GM21529 (cell line): Measurements from ENCODE around the gene LIN9.
"Not testable (repeated sequence)": the region's sequence is repeated elsewhere in the genome, so short reads cannot be mapped to it uniquely, and the experiment has no call there.

Experiments used
- ATAC-seq: cut with Tn5 transposase; IDR thresholded peaks from one replicate; pipeline ENCODE4 v1.9.1; 2021; ENCODE audit not compliant: unreplicated experiment

The LIN9 gene

GRCh38 chr1:226216056-226216455 is 92.9 kb downstream of the LIN9 start:
- no peak for ATAC-seq

- no peak for ATAC-seq
Observed at GRCh38 chr1:226215239-226215638, 93.7 kb downstream of the LIN9 start.

DNA sequence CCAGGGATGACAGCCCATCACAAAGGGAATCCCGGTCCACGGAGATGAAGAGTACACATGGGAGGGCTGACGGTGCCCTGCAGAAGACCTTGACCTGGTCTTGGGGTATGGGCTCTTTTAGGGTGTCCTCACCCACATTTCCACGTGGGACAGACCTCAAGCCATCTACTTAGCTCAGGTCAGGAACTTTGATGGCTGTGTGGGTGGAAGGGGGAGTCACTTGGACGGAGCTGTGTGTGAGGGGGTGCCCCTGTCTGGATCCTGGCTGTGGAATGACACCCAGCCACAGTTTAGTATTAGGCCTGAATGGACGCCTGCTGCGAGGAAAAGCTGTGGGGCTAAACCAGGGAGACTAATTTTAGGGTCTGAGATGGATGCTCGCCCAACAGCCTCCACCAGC is 96.4 kb downstream of the LIN9 start:
- no peak for ATAC-seq

DNA sequence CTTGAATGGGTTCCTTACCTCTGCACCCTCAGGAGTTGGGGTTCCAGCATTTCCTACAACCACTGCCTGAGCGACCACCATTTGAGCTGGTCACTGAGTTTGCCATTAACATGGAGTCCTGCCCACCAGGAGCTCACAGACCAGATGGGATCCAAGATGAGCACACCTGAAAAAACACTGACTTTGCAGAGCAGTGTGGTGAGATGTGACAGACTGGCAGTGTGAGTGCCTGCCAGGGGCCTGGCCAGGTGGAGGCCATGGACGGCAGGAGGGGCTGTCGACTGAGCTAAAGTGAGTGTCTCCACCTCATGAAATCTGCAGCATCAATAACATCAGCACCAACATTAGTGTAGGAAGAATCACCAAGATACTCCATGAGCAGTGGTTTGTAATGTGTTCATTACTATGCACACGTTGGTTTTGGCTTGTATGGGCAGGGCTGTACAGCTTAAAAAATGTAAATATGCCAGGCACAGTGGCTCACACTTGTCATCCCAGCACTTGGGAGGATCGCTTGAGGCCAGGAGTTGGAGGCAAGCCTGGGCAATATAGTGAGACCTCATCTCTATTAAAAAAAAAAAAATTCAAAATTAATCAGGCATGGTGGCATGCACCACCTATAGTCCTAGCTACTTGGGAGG is 97.7 kb downstream of the LIN9 start:
- no peak for ATAC-seq

GRCh38 chr1:226210571-226211176 is 98.3 kb downstream of the LIN9 start:
- no peak for ATAC-seq

GRCh38 chr1:226209307-226210059 is 99.5 kb downstream of the LIN9 start:
- no peak for ATAC-seq

- no peak for ATAC-seq
Observed at GRCh38 chr1:226207048-226207447, 101.9 kb downstream of the LIN9 start.

DNA sequence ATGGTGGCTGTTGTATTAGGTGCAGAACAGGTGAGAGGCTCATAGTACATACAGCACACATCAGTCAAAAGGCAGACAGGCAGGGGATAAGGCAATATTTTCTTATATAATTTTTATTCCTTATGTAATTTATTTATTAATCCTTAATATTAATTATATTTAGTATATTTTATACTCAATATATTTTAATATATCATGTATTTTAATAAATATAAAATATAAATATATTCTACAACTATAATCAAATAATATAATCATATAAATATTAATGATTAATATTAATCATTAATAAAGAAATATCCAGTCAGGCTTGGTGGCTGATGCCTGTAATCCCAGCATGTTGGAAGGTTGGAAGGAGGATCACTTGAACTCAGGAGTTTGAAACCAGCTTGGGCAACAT is 104.8 kb downstream of the LIN9 start:
- no peak for ATAC-seq

DNA sequence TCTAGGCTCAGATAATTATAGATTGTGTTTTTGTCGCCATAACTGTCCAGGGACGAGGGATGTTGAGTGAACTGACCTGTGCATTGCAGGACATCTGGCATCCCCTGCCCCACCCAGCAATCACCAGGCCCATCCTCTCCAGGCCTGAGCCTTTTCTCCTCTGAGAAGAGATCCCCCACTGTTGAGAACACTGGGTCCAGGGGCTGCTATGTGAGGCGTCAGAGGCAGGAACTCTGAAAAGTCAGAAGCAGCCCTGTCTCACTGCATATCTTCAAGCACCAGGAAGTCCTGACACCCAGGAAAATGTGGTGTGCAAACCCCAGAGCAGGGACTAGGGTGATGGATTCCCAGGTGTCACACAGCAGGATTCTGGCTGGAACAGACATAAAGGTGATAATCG is 105.3 kb downstream of the LIN9 start:
- no peak for ATAC-seq

- no peak for ATAC-seq
Observed at GRCh38 chr1:226203240-226203639, 105.7 kb downstream of the LIN9 start.

GRCh38 chr1:226202666-226203065 is 106.3 kb downstream of the LIN9 start:
- ATAC-seq: not testable (repeated sequence)

GRCh38 chr1:226202246-226202645 is 106.7 kb downstream of the LIN9 start:
- ATAC-seq: no peak

GRCh38 chr1:226201029-226201593 is 107.9 kb downstream of the LIN9 start:
- peak; percentile 79 for ATAC-seq

DNA sequence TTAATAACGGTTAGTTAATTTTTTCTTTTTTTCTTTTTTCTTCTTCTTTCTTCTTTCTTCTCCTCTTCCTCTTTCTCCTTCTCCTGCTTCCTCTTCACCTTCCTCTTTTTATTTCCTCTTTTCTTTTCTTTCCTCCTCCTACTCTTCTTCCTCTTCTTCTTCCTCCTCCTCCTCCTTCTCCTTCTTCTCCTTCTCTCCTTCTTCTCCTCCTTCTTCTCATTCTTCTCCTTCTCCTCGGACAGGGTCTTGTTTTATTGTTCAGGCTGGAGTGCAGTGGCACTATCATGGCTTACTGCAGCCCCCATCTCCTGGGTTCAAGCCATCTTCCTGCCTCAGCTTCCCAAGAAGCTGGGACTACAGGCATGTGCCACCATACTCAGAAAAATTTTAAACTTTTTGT is 109.0 kb downstream of the LIN9 start:
- ATAC-seq: no peak

DNA sequence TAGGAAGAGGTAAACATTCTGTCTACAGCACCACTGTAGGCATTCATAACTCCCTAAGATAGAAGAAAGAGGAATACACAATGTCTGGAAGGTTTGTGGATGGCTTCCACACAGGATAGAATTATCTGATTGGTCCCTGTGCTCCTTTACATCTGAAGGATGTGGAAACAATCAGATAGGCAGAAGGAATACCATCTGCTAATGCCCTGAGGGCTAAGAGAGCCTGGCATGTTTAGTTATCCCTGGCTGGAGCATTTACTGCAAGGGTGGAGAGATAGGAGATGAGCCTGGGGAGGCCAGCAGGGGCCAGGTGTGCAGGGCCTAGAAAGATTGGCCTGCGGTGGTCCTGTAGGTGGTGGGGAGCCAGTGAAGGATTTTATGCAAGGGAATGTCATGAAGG is 113.8 kb downstream of the LIN9 start:
- no peak for ATAC-seq

GRCh38 chr1:226187380-226187779 is 121.6 kb downstream of the LIN9 start:
- ATAC-seq: no peak

DNA sequence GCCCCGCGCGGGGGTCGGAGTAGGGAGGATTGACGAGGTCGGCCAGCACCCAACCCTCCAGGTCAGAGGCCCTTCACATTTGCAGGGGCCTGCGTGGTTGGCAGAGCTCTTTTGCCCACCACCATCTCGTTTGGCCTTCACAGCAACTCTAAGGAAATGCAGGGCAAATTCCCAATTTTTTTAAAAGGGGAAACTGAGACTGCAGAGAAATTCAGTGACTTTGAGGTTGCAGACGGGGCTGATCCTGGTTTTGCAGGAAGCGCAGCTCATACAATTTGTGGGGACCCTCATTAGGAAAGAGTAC is 122.0 kb downstream of the LIN9 start:
- ATAC-seq: no peak

DNA sequence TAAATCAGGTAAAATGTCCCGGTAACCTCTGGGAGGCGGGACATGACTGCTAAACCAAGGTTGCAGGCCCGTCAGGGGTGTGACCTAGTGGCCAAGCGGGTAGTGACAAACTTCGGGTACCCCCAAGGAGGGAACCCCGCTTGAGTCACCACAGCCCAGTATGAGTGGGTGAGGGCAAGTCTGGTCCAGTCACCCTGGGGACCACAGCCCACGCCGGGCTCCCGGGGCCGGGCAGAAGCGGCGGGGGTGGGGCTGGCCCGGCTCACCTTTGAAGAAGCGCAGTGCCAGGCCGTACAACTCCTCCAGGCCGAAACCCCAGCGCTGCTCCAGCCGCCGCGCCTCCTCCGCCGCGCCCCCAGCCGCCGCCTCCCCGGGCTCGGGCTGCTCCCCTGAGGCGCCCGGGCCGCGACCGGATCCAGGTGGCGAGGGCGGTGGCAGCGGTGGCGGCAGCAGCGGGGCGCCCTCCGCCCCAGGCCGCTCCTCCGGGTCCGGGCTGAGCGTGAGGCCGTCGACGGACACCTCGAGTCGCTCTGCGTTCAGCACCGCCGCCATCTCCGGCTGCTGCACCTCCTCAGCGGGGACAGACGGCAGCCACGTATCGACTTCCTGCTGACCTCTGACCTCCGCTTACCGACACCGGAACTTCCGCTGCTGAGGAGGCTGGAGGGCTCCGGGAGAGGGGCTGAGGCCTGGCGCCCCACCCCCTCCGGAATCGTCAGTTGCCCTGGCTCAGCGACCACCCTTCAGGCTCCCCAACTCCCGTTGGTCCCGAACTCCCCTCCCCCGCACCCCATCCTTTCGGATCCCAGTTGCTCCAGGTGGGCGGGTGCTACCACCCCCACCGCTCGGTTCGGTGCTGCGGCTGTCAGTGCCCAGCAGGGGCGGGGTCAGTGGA is 122.6 kb downstream of the LIN9 start, which contains the start of gene ACBD3:
Gene ACBD3 (minus strand): TSS at position 618 of the 895 bp plus-strand sequence. CDS start 66 bp downstream, at position 552.
- peak; percentile 97 for ATAC-seq

DNA sequence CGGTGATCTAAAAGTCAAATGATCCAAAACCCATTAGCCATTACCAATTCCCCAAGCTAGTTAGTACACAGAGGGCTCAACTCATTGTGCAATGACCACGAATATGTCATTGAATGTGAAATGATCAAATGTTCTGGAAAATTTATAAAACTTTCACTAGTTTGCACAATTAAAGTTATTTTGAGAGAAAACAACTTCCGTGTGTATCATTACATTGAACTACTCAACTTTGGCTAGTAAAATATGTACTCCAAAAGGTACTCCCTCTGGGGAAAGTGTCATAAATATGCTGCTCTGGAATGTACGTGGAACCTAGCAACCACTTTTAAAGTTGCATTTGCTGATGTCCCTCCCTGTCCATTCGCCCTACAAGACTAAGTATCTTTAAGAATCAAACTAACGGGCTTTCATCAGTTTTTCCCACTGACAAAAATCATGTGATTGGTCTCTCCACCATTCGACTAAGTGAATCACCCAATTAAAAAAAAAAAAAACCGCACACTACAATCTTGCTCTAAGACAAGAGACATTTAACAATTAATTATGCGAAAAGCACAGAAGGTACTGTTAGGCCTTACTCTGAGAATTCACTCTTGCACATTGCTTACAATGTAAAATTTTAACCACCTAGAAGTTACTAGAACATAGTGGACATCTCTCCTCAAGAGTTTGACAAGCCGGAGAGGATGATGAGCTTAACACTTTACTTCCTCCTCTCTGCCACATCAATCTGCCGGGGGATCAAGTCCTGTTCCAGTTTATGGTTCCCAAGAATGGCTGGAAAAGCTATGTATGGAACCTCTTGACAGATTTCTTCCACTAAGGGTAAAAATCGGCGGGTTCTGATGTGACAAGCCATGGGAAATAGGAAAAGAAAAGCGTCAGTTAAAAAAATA is 123.6 kb downstream of the LIN9 start:
- no peak for ATAC-seq
